Ramos (cell line): ENCODE data around the gene TBXA2R.
"Not testable (repeated sequence)": the region's sequence is repeated elsewhere in the genome, so short reads cannot be mapped to it uniquely, and the experiment has no call there.

Source experiments
- in situ Hi-C: fragments of 300-500 bp; cut with MboI; formaldehyde crosslinking; loops from one replicate; pipeline ENCODE4 v1.14.3; 2022; ENCODE audit warnings: low sequenced_read_pairs; ENCODE audit not compliant: unreplicated experiment

Gene TBXA2R

DNA sequence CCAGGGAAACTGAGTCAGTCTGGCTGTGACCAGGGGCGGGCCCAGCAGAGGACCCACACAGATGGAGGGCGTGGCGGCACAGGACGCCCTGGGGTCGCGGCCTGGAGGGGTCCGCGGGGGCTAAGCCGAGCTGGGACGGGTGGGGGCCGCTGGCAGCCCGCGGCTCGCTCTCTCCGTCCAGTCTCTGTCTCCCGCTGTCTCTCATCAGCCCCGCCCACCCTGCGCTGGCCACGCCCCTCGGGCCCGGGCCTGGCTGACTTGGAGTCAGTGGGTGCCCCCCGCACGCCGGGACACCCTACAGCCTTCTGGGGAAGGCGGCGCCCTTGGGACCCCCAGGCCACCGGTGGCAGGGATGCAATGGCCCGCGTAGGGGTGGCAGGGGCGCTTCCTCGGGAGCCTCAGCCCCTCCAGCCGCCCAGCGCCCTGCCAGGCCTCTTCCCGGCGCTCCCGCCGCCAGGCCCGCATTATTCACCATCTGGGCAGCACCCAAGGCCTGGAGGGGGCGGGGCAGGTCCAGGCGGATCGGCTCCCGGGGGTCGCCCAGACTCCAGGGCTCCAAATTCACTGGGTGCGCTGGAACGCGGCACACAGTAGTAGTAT lies at the start of gene TBXA2R:
Gene TBXA2R, minus strand, starts transcription at position 186 of the 600 bp plus-strand sequence. CDS start 6,241 bp downstream, outside the sequence.
- in situ Hi-C loops = no loop called here

DNA sequence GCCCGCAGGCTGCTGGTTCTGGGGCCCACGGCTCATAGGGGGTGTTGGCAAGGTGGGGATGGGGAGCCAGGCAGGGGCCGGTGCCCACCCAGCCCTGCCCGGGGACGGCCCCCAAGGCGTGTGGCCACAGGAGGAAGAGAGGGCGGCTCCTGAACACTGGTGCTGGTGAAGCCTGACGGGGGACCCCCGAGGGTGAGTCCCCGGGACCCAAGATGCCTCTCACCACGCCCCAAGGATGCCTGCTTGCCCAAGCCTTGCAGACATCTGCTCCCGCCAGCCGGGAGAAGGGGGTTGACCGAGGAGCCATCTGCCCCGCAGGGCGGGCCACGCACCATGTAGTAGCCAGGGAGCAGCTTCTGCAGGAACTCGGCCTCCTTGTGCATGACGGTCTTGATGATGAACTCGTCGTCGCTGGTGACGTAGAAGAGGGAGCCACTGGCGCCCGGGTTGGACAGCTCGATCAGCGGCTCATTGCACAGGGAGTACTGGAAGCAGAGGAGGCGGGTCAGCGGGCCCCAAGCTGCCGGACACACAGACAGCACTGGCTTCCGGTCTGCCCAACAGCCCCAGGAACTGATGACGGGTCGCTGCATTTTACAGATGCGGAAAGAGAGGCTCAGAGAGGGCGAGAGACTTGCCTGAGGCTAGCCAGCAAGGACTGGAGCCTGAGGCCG lies 49.5 kb upstream of the TBXA2R start:
- in situ Hi-C loops = no loop called here

DNA sequence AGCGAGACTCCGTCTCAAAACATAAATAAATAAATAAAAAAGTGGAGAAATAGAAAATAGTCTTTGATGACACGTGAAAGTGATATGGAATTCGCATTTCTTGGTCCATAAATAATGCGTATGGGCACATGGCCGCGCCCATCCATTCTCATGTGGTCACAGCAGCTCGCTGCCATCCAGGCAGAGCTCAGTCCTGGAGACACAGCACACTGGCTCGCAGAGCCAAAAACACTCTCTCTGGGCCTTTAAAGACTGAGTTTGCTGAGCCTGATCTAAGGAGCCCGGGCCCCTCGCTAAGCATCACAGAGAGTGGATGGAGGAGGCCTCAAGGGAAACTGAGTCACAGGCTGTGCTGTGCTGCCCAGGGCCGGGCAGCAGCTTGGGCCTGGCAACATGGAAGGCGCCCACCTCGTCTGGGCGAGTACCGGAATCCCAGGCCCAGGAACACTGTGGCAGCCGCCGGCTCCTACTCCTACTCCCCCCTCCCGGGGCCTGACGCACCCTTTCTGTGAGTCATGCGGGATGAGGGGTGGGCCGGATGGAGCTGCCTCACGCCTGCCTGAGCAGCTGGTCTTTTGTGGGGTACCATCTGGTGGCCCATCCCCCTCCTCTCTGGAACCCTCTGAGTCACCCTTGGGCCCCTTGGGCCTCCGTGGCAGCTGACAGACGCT lies 48.9 kb upstream of the TBXA2R start:
- in situ Hi-C loops = no loop called here

DNA sequence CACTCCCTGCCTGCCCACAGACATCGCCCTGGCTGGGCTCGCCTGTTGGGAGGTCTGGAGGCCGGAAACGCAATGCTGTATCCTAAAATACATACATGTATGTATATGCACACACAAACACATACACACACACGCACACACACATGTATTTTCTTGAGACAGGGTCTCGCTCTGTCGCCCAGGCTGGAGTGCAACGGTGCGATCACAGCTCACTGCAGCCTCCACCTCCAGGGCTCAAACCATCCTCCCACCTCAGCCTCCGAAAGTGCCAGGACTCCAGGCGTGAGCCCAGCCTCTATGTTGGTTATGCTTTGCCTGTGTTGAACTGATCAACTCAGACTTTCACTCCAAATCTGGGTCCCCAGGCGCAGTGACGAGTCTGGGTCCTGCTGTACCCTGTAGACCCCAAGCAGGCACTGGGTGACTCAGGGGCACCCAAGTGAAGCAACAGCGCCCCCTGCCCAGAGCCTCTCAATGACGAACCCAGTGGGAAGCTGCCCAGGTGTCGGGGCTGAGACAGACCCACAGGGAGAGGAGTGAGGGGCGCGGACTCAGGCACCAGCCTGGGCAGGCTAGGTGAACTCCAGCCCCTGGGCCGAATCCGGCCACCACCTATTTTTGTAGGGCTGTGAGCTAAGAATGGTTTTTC lies 47.3 kb upstream of the TBXA2R start:
- in situ Hi-C loops = no loop called here

DNA sequence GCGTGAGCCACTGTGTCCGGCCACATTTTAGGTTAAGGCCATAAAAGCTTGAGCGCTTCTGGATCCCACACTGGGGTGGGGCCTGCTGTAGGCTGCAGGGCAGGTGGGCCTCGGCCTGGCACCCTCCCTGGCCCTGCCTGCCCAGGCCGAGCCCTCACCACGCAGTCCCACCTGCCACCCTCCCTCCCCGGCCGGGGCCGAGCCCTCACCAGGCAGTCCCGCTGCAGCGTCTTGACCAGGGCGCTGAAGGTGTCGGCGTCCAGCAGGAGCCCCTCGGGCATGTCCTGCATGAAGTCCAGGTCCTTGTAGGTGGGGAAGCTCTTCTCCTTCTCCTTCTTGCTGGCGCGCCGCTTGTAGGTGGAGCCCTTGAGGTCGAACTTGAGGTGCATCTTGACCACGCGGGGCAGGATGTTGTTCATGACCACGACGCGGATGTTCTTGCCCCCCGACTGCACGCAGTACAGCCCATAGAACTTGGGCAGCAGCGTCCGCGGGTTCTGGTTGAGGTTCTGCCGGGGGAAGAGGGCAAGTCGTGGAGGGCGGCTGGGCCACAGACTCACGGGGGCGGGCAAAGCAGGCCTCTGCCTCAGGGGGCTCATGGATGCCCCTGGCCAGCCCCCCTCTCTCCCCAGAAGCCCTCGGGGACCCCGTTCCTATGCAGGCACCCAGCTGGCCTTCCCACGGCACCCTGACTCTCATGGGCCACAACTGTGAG lies 46.6 kb upstream of the TBXA2R start:
- in situ Hi-C loops = no loop called here

DNA sequence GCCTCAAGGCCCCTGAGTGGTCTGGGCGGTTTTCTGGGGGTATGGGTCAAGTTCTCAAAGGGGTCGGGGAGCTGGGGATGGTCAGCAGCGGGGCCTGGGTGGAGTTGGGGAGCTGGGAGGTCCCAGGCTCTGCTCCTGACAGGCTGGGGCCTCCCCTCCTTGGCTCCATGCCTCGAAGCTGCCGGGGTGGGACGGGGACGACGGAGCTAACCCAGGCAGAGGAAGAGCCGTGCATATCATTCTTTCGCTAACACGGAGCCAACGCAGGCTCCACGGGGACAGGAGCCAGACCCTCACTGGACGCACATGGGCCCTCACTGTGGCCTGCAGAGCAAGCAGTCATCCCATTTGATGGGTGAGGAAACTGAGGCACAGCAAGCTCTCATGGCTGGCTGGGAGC lies 45.7 kb upstream of the TBXA2R start:
- in situ Hi-C loops = no loop called here

DNA sequence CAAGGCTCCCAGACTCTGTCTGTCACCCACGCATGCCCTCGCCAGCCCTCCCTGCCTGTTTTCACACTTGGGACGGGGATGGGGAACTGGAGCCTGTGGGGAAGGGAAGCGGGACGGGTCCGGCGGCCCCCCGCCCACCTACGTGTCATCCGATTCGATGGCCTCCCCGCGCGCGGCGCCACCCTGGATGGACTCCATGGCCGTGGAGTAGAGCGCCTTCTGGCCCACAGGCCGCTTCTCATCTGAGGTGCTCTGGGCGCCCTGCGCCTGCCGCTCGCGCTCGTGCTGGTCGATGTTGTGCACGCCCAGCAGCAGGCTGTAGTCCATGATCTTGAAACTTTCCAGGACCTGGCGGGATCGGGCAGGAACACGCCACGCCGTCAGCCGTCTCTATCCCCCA lies 45.0 kb upstream of the TBXA2R start:
- in situ Hi-C loops = no loop called here

DNA sequence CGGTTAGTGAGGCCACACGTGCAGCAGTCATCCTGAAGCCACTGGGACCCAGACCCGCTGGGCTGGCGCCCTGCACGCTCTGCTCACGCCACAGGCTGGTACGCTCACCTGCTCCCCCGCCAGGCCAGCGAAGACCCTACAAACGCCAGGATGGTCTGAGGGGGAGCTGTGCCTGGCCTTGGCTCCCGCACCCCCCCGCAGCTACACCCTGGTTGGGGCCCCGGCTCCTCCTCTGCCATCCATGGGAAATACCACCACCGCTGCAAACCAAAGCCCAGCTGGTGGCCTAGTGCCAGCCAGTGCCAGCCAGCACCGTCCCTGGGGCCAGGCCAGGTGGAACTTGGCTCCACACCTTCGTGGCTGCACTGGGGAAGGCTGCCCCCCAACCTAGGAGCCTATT lies 43.2 kb upstream of the TBXA2R start:
- in situ Hi-C loops = no loop called here

DNA sequence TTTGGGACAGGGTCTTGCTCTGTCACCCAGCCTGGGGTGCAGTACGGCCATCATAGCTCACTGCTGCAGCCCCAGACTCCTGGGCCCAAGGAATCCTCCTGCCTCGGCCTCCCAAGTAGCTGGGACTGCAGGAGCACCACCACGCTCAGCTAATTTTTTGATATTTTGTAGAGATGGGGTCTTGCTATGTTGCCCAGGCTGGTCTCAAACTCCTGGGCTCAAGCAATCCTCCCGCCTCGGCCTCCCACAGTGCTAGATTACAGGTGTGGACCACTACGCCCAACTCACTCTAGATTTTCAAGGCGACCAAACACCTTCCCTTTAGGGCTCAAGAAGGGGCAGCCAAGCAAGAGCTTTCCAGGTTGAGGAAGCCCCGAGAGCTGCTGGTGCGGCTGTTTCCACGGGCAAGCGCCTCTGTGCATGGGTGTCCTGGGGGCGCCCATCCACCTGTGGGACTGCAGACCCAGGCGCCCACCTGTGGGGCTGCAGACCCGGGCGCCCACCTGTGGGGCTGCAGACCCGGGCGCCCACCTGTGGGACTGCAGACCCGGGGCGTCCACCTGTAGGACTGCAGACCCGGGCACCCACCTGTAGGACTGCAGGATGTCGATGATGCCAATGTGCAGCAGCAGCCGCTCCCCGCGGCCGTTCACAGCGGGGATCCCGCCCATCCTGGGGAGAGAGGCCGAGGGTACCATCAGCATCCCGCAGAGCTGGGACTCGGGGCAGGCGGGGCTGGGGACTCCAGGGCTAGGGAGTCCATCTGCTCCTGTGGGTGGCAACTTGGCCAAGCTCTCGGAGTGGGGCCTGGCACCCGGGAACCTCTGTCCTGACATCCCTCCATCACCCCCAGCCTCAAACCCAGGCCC lies 41.6 kb upstream of the TBXA2R start:
- in situ Hi-C loops = no loop called here

DNA sequence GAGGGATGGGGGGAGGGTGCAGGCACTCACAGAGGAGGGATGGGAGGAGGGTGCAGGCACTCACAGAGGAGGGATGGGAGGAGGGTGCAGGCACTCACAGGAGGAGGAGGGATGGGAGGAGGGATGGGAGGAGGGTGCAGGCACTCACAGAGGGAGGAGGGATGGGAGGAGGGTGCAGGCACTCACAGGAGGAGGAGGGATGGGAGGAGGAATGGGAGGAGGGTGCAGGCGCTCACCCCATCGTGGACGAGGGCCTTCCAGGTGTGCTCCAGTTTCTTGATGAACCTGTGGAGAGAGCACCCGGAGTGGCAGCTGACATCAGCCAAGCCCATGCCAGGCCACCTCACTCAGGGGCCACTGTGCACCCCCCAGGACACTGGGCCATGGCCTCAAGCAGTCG lies 40.4 kb upstream of the TBXA2R start:
- in situ Hi-C loops = not testable (repeated sequence)

DNA sequence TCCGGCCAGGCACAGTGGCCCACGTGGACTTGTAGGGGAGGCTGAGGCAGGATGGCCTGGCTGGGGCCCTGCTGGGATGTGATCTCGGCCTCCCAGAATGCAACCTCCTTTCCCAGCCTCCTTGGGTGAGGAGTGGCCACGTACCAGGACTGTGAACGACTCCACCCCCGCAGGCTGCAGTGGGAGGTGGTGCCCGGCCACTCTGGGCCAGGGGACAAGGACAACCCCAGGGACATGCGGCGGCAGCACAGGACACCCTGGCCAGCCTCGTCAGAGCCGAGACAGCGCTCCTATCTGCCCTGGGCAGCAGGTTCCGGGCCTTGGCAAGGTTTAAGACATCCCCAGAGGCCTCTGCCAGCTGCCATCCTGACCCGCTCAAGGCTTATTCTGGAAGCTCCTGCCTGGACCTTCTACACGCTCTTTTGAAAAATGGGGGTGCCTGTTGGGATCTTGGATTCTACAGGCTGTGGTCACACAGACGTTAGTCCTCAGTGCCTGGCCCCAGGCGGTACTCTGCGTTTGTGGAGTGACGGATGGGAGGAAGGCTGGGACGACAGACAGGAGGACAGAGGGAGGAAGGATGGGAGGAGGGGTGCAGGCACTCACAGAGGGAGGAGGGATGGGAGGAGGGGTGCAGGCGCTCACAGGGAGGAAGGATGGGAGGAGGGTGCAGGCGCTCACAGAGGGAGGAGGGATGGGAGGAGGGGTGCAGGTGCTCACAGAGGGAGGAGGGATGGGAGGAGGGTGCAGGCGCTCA lies 39.8 kb upstream of the TBXA2R start:
- in situ Hi-C loops = no loop called here

DNA sequence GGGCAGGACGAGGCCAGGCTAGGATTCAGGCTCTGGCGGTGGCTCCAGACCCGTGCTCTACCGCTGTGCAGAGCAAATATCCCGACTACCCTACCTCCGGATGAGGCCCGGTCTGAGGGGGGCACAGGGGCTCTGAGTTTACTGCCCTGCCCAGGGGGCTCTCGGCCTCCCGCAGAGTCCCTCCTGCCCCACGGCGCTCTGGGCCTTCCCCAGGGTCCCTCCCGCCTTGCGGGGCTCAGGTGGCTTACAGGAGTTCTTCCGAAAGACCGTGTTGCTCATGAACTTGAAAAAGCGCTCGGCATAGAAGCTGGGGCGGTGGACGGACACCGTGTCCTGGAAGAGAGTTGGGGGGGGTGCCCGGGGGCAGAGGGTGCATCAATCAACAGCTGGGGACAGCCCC lies 39.1 kb upstream of the TBXA2R start:
- in situ Hi-C loops = no loop called here

DNA sequence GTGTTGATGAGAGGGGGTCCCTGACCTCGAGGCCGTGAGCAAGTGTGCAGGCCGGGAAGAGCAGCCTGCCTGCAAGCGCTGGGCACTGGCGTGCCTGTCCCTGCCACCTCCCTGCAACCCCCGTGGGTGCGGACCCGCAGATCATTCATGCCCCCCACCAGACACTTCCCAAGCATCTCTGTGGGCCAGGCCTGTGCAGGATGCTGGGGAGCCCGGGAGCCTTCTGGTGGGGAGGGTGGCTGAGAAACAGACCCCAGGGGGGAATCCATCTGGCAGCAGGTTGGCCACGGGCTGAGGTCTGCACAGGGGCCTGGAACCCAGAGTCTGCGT lies 38.4 kb upstream of the TBXA2R start:
- in situ Hi-C loops = no loop called here

DNA sequence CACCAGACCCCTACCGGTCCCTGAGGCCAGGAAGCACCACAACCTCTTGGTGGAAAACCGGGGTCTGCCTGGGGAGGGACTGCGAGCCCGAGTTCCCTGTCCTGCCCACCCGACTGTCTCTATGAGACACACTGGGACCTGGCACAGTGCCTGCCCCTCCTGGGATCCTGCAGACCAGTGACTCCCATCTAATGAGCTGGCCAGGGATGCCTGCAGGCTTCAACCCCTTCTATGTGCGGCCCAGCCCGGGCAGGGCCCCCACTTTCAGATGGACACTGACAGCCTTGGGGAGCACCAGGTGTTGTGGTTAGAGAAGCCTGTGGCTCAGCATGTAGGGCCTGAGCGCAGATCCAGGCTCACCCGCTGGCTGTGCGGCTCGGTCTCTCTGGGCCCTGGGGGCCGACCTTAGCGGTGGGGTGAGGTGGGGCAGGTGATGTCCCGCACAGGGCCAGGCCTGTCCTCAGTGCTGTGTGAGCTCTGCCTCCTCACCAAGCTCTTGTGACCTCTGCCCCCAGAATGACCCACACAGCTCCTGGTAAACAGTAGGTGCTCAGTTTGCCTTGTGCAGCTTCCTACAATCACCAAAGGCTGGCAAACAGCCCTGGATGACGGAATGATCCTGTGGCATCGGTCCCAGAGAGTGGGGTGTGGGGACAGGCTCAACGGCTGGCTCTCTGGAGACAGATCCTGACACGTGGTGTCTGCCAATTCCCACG lies 37.8 kb upstream of the TBXA2R start:
- in situ Hi-C loops = no loop called here

DNA sequence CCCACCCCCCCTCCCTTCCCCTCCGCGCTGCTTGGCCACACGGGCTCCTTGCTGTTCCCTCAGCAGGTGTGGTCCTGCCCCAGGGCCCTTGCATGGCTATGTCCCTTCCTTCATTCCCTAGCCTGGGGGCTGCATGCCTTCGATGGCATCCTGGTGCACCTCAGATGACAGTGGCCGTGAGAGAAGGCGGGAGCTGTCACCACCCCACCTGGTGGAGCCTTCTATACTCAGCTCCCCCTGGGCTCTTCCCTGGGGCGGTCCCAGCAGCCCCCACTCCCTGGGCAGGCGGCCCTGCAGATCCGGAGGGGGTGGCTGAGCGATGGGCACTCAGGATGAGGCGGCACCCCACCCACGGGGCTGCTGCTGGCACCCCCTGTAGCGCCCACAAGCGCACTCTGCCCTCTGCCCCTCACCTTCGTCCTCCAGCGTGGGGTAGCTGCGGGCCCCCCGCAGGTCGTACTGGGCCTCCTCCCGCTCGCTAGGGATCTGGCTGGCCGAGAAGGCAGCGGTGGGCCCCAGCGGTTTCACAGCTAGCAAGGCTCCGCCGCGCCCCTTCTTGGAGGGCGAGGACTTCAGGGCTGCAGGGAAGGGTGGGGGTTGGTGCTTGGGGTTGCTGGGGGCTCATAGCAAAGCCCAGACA lies 37.1 kb upstream of the TBXA2R start:
- in situ Hi-C loops = no loop called here

DNA sequence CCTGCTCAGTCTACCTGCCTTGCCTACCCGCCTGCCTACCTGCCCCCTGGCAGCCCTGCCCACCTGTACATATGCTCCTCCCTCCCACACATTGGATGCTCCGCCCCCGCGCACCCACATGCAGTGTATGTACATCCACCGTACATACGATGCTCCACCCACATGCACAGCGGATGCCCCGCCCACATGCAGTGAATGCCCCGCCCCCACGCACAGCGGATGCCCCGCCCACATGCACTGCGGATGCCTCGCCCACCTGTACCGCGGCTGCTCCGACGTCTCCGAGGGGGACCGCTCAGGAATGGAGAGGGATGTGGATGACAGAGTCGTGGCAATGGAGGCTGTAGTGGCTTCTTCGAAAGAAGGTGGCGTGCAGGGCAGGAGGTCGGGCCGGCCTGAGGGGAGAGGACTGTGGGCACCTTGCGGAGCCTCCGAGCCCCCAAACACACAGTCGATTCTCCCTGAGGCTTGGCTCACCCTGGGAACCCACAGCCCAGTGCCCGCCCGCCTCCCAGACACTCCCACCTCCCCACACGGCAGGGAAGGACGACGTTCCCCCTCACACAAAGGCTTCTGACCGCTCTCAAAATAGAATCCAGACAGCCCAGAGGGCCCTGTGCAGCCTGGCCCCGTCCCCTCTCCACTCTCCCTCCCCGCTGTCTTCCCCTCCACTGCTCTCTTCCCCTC lies 36.5 kb upstream of the TBXA2R start:
- in situ Hi-C loops = no loop called here

DNA sequence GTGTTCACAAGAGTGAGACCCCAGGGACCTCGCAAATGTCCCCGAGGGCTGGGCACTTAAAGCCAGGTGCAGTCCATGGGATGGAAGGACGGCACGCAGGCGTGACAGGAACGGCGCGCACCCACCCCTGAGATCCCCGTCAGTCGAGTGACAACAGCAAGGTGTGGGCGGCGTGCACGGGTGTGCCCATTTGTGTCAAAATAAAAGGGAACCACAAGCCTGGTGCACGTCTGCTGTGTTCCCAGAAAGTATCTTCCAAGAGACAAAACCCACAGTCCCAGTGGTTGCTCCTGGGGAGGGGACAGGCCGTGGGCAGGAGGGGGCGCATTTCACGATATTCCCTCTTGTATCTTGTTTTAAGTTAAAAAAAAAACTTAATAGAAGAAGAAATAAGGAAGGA lies 35.6 kb upstream of the TBXA2R start:
- in situ Hi-C loops = no loop called here
